Heart left ventricle (tissue), 16 donors: Measurements from ENCODE around the gene SORCS1. TPM values are rescaled to one million over a fixed set of nuclear protein-coding genes. Genes with fewer than 3 reads are reported as not detected.

Experiments
- ATAC-seq, 4 donors: fragments of 200-7000 bp; cut with Tn5 transposase; one replicate each; pipeline ENCODE4 v1.9.1; 2020 to 2022; ENCODE audit warnings: moderate library complexity in 4 of 4, mild to moderate bottlenecking in 3 of 4, moderate number of reproducible peaks in 1 of 4
- DNase-seq, 5 donors: peaks; one replicate each; pipeline ENCODE4 v3.0.0-alpha.2; 2020
- H3K27ac ChIP-seq, 12 donors: fragments of 200-600 bp; sonication (generic) in 4 of 12; one replicate each; pipeline versions ENCODE4 v1.5.0 to v1.8.0; 2016 to 2022; ENCODE audit warnings: mild to moderate bottlenecking in 2 of 12
- H3K27me3 ChIP-seq, 9 donors: fragments of 200-600 bp; sonication (generic) in 2 of 9; one replicate each; pipeline versions ENCODE4 v1.5.1 to v1.8.0; 2016 to 2022; ENCODE audit warnings: mild to moderate bottlenecking in 3 of 9
- H3K36me3 ChIP-seq, 9 donors: fragments of 200-600 bp; sonication (generic) in 2 of 9; one replicate each; pipeline versions ENCODE4 v1.5.0 to v1.8.0; 2018 to 2022; ENCODE audit warnings: mild to moderate bottlenecking in 2 of 9
- H3K4me1 ChIP-seq, 12 donors: fragments of 200-600 bp; sonication (generic) in 4 of 12; one replicate each; pipeline versions ENCODE4 v1.5.0 to v1.8.0; 2016 to 2022; ENCODE audit warnings: mild to moderate bottlenecking in 3 of 12
- H3K4me3 ChIP-seq, 12 donors: fragments of 200-600 bp; sonication (generic) in 4 of 12; one replicate each; pipeline versions ENCODE4 v1.5.0 to v1.8.0; 2017 to 2022; ENCODE audit warnings: mild to moderate bottlenecking in 9 of 12, moderate library complexity in 4 of 12
- H3K9me3 ChIP-seq, 12 donors: fragments of 200-600 bp; sonication (generic) in 4 of 12; one replicate each; pipeline versions ENCODE4 v1.5.0 to v1.8.0; 2016 to 2022; ENCODE audit warnings: mild to moderate bottlenecking in 1 of 12
- CTCF ChIP-seq, 12 donors: fragments of 200-600 bp; sonication (generic) in 4 of 12; IDR thresholded peaks; one replicate each; pipeline versions ENCODE4 v1.5.0 to v1.8.0; 2018 to 2022; ENCODE audit warnings: antibody characterized with exemption in 12 of 12, mild to moderate bottlenecking in 5 of 12
- POLR2A ChIP-seq, 2 donors: fragments of 450-650 bp; IDR thresholded peaks; one replicate each; pipeline ENCODE4 v1.6.1; 2017; ENCODE audit warnings: antibody characterized with exemption in 2 of 2, mild to moderate bottlenecking in 2 of 2, moderate library complexity in 2 of 2
- WGBS, 4 donors: extraction: QIAGEN DNeasy Blood & Tissue Kit in 2 of 4; methylation state at CpG; one replicate each; pipeline versions ENCODE4 v1.1.5 to v1.1.7; 2013 to 2018; 5-methylcytosine and 5-hydroxymethylcytosine counted together
- intact Hi-C, 10 donors: fragments of 100-400 bp; cut with DNase I; formaldehyde crosslinking; loops; one replicate each; pipeline versions ENCODE4 v1.11.1 to v1.14.2; 2022
- polyA plus RNA-seq, 2 donors: library from polyadenylated mRNA; stranded (reverse); fragments of 200-250 nt; gene quantifications; one replicate each; pipeline ENCODE4 v1.2.3, GENCODE V29; 2013
- total RNA-seq, 9 donors: library from RNA; depleted of rRNA in 2 of 9; stranded (reverse); fragments of >200 nt in 2 of 9; fragmentation: NEBNext Ultra II Directional in 3 of 9; extraction: Animal tissue kit (Norgen Biotek cat#: 25700) in 3 of 9; gene quantifications; one replicate each; pipeline versions ENCODE4 v1.1.0 to v1.2.4, GENCODE V29; 2016 to 2023
- donor health status: ischemic (EF 13 %, LVEDD 7.1; RV severe dilation, severe dysfunction).
- donor health status: healthy with polysubstance abuse.
- donor health status: DM: no; HTN: yes; CAD: no.
- donor health status: DM: no; HTN: no; CAD: no.
- donor health status: ischemic (EF 25% LVEDD 6.9; RV normal size, moderate dysfunction).
- donor health status: ischemic (EF 25% LVEDD 5.7; RV mildly dilated, moderate dysfunction).
- donor health status: healthy.
- donor health status: DM: yes; HTN: yes; CAD: no.
- donor health status: ischemic (EF 35%, LVEDD 5.7; RV mildly dilated, moderate dysfunction).
- donor health status: nonischemic (EF 11% LVEDD 7.7; RV severe dilation, severe dysfunction).
- donor health status: DM: yes; HTN: yes; CAD: no.
- donor health status: PGD.
- donor health status: ischemic (EF 29% LVEDD 5.4; RV normal size, mild dysfunction).
- donor health status: nonischemic (EF 23%, LVEDD 6.1; RV moderate dilation, normal function).

SORCS1 gene
- total and polyA plus RNA-seq, 11 donors: 0.23 to 5.7 (median 1.1) TPM

DNA sequence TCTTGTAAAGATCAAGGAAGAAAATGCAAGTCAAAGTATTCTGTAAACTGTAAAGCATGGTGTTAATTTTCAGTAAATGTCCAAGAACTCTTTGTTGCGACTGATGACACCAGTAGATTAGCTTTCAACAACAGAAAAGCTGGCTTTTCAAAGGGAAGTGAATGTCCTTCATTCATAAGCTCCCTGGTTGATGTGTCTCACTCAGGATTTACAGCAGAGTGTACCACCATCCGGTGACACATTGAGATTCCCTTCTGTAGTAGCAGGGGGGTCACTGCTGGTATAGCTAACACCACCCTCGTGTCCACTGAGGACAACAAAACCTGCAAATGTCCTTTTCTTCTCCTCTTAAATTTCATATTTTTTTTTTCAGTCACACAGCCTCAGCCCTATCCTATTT, 253.4 kb downstream of the SORCS1 start:
- no peak for ATAC-seq
- intact Hi-C loops: no loop called here
- no peak for DNase-seq
- Histone ChIP-seq H3K9me3 (no peaks in the 10 kb centered on the region), H3K36me3 (no peaks in the 10 kb centered on the region), H3K4me1 (no peaks in the 10 kb centered on the region), H3K27ac (no peak overlapping the region), H3K4me3 (no peak overlapping the region), H3K27me3 (peaks cover 0 to 8% (median 0%) of the 10 kb centered on the region in 9 donors)
- 63 to 69% (median 66%) methylated on average over 3 of the region's 3 CpGs for WGBS, 4 donors
- TF ChIP-seq CTCF (IDR thresholded peaks at IDR 0.05): no peak
- TF ChIP-seq POLR2A (IDR thresholded peaks at IDR 0.05): no peak

- intact Hi-C loops: no loop called here
- no peak for DNase-seq
- Histone ChIP-seq H3K36me3 (no peaks in the 10 kb centered on the region), H3K27ac (no peak overlapping the region), H3K4me1 (no peaks in the 10 kb centered on the region), H3K9me3 (no peaks in the 10 kb centered on the region), H3K4me3 (no peak overlapping the region), H3K27me3 (peaks cover 0 to 8% (median 0%) of the 10 kb centered on the region in 9 donors)
- no peak for TF ChIP-seq POLR2A (IDR thresholded peaks at IDR 0.05)
- no peak for TF ChIP-seq CTCF (IDR thresholded peaks at IDR 0.05)
- 70 to 77% (median 73%) methylated on average over 4 of the region's 4 CpGs for WGBS, 4 donors
- ATAC-seq: no peak
Observed at GRCh38 chr10:106910666-106911065, 253.8 kb downstream of the SORCS1 start.

GRCh38 chr10:106908225-106908624, 256.3 kb downstream of the SORCS1 start:
- intact Hi-C loops: no loop called here
- H3K9me3 ChIP-seq: no peaks in the 10 kb centered on the region
- peaks cover 0 to 5% (median 0%) of the 10 kb centered on the region in 9 donors for H3K27me3 ChIP-seq
- TF ChIP-seq POLR2A (IDR thresholded peaks at IDR 0.05): no peak
- no peak for TF ChIP-seq CTCF (IDR thresholded peaks at IDR 0.05)
- no peak overlapping the region for H3K4me3 ChIP-seq
- no peaks in the 10 kb centered on the region for H3K36me3 ChIP-seq
- no peak overlapping the region for H3K27ac ChIP-seq
- no peak for ATAC-seq
- H3K4me1 ChIP-seq: no peaks in the 10 kb centered on the region
- 88 to 92% (median 89%) methylated on average over 6 of the region's 6 CpGs for WGBS, 4 donors
- no peak for DNase-seq

DNA sequence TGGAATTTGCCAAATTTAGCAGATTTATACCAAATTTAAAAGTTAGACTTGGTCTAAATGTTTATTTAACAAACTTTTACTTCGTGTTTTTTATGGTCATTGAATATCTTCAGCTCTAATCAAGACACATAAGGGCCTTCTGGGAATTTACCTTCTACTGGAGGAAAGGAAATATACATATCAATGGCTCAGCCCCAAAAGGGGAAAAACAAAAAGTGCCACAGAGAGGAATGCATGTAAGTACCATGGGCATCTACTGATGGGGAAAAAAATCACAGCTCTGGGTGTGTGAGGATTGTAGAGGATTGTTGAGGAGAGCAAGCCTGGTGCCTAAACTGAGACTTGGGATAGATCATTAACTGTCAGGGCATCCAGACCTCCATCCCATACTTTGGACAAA, 260.3 kb downstream of the SORCS1 start:
- intact Hi-C loops: no loop called here
- no peak for ATAC-seq
- 31 to 50% (median 41%) methylated on average over 1 of the region's 1 CpG for WGBS, 4 donors
- H3K27me3 ChIP-seq: no peaks in the 10 kb centered on the region
- no peaks in the 10 kb centered on the region for H3K4me1 ChIP-seq
- TF ChIP-seq POLR2A (IDR thresholded peaks at IDR 0.05): no peak
- no peak for TF ChIP-seq CTCF (IDR thresholded peaks at IDR 0.05)
- H3K36me3 ChIP-seq: no peaks in the 10 kb centered on the region
- H3K4me3 ChIP-seq: no peak overlapping the region
- no peak for DNase-seq
- no peaks in the 10 kb centered on the region for H3K9me3 ChIP-seq
- no peak overlapping the region for H3K27ac ChIP-seq
